ENCODE measurements around the gene GSTO2.
A peak's percentile ranks its signal among the peaks of the same experiment; 100 is the strongest.

The GSTO2 gene

DNA sequence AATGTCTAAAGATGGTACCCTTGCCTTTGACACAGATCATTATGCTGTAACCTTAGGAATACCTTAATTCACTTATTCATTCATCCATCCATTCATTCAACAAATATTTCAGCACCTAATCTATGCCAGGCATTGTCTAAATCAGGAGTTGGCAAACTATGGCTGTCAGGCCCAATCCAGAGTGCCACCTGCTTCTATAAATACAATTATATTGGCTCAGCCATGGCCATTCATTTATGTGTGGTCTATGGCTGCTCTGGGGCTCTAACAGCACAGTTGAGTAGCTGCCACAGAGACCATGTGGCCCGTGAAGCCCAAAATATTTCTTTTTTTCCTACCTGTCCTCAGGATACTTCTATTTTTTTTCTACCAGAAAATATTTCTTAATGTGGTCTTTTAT is 75.2 kb downstream of the GSTO2 start:
- no peak for DNase-seq

DNA sequence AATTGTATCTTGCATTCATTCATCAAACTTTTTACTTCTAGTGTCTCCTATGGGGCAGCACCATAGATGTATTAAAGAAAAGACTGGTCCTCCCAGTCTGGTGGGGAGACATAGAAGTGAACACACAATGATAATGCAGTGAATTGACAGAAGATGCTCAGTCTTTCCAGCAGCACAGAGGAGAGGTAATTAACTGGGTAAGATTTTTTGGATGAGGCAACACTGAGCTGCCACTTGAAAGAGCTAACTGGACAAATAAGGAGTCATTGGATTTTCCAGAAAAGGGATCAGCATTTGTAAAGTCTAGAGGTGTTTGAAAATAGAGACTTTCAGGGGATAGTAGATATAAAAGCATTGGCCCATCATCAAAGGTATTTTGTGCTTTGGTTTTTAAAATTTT is 76.5 kb downstream of the GSTO2 start:
- DNase-seq, result no peak

DNA sequence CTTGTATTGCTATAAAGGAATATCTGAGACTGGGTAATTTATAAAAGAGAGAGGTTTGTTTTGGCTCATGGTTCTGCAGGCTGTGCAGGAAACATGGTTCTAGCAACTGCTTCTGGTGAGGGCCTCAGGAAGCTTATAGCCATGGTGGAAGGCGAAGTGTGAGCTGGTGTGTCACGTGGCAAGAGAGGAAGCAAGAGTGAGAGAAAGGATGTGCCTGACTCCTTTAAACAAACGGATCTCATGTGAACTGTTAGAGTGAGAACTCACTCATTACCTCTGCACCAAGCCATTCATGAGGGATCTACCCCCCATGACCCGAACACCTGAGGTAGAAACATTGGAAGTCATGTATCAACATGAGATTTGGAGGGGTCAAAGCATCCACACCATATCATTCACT is 77.0 kb downstream of the GSTO2 start:
- no peak for DNase-seq

GRCh38 chr10:104347295-104348045 is 78.5 kb downstream of the GSTO2 start:
- DNase-seq, result no peak

DNA sequence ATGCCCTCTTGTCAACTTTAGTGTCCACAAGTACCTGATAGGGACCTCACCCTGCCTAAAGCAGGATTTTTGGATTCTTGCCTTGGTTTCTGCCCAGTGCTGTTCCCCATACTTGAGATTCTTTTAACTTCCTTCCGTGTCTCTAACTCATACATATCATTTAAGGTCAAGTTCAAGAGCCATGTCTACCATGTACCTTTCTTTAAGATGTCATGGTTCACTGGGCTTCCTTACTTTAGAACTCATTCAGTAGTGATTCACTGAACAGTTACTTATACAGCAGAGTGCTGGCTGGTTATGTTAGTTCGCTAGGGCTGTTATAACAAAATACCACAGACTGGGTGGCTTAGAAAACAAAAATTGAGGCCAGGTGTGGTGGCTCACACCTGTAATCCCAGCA is 79.6 kb downstream of the GSTO2 start:
- no peak for DNase-seq

DNA sequence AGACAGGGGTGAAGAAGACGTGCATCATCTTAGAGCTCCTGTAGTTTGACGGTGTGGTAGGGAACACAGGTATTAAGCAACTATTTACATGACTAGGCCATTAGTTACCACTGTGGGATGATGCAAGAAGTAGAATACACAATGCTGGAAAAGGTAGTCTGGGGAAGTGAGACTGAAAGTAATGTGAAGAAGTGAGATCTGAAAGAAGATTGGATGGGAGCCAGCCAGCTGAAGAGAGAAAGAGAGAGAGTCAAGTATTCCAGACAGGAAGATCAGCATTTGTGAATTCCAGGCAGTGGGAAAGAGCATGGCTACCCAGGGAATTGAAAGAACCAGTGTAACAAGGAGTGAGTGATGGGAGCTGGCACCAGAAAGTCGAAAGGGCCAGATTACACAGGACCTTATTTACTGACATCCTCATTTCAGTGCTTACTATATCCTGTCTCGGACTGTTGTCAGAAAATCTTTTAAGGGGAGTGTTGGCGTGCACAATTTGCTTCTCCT is 80.7 kb downstream of the GSTO2 start:
- DNase-seq, result no peak

DNA sequence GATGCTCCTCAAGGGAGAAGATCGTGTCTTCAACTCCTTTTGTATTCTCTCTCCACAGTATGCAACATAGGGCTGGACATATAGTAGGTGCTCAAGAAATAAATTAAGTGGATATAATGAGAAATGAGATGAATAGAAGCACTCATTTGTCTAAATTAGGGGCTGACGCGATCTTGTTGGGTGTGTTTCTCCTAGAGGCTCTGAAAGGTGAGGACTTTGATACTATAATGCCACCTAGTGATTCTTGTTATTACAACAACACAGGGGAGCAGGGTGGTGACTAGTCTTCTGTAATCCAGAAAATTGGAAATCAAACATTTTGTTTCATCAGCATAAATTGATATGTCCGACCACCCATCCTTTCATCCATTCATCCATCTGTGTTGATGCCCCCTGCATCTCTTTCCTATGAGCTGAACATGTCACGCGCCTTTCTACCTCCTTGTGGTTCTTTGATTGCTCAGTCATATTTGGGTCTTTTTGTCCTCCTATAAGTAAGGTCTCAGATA is 81.2 kb downstream of the GSTO2 start:
- DNase-seq, result peak in 1 of 2 donors; percentile 79

- DNase-seq, result no peak
Observed at GRCh38 chr10:104351061-104351702, 82.2 kb downstream of the GSTO2 start.

DNA sequence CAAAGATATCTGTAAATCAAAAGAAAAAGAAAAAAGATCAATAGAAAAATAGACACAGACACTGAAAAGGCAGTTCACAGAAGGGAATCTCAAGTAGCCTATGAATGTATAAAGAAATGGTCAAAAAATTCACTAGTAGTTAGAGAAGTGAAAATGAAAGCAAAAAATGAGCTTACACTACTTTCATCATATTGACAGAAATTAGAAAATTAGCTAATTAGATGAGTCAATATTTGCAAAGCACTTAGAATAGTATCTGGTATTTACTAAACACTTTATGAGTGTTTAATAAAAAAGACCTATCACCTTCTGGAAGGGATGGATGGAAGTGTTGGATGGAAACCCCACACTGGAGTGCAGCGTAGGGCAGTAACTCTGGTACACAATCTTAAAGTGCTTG is 82.9 kb downstream of the GSTO2 start:
- DNase-seq, result no peak

- peak; percentile 78 to 81 for DNase-seq
Observed at GRCh38 chr10:104353325-104354048, 84.5 kb downstream of the GSTO2 start, which contains the start of gene CFAP58. TSS of gene CFAP58 (plus strand) at chr10:104353833. CDS start at chr10:104353898, 65 bp downstream.
